HG03103 (cell line): ENCODE measurements around the gene LRRIQ1.
"Not testable (repeated sequence)": the region's sequence is repeated elsewhere in the genome, so short reads cannot be mapped to it uniquely, and the experiment has no call there.

ENCODE experiments used
- ATAC-seq: cut with Tn5 transposase; IDR thresholded peaks from one replicate; pipeline ENCODE4 v1.9.1; 2021; ENCODE audit warnings: low read depth; ENCODE audit not compliant: unreplicated experiment

Gene LRRIQ1

GRCh38 chr12:85188619-85189018, 152.5 kb downstream of the LRRIQ1 start:
- no peak for ATAC-seq

- no peak for ATAC-seq
These were observed 154.6 kb downstream of the LRRIQ1 start for GRCh38 chr12:85190728-85191127.

- ATAC-seq: not testable (repeated sequence)
These were observed 167.7 kb downstream of the LRRIQ1 start for GRCh38 chr12:85203809-85204208.

- ATAC-seq: no peak
These were observed 170.4 kb downstream of the LRRIQ1 start for GRCh38 chr12:85206543-85206942.

DNA sequence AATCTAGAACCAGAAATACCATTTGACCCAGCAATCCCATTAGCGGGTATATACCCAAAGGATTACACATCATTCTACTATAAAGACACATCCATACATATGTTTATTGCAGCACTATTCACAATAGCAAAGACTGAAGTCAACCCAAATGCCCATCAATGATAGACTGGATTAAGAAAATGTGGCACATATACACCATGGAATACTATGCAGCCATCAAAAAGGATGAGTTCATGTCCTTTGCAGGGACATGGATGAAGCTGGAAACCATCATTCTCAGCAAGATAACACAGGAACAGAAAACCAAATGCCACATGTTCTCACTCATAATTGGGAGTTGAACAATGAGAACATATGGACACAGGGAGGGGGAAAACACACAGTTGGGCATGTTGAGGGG, 188.2 kb downstream of the LRRIQ1 start:
- not testable (repeated sequence) for ATAC-seq

DNA sequence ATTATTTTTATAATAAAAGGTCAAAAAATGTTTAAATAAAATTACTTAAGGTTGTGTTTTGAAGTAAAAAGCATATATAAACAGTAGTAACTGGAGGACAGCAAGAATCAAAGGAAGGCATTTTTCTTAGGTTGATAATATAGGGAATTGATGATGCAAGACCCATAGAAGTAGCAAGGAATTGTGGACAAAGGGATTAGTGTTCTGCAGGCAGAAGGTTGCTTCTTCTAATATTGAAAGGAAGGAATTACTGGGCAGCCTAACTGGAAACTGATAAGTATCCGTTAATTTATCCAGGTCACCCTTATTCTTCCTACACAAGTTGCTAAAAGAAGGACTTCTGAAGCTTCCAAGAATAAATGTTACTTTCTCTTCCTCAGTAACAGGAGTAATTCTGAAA, 189.3 kb downstream of the LRRIQ1 start:
- no peak for ATAC-seq

GRCh38 chr12:85237327-85237726, 201.2 kb downstream of the LRRIQ1 start:
- no peak for ATAC-seq

- no peak for ATAC-seq
These were observed 208.4 kb downstream of the LRRIQ1 start for GRCh38 chr12:85244561-85244960.

DNA sequence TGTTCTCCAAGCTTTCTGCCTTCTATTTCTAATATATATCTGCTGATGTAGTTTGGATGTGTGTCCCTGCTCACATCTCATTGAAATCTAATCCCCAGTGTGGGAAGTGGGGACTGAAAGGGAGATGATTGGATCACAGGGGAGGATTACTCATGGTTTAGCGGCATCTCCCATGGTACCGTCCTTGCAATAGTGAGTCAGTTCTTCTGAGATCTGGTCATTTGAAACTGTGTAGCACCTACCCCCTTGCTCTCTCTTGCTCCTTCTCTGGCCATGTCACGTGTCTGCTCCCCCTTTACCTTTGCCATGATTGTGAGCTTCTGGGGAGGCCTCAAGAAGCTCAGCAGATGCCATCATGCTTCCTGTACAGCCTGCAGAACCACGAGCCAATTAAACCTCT, 217.7 kb downstream of the LRRIQ1 start:
- ATAC-seq: no peak

DNA sequence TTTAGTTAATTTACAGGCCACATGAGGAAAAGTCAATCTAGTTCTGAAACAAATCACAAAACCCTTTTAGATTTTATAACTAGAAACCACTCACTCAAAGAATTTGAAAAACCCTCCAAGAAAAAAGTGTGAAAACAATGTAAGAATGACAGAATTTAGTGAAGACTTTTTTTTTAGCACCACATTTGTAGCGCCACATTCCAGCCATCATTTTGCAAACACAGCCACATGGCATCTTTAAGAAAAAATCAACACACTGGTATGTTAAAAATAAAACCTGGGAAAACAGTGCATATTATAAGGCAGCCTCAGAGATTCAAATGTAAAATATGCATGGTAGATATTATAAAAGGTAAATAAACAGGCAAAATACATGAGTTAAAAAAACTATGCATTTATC, 221.5 kb downstream of the LRRIQ1 start:
- ATAC-seq: no peak

DNA sequence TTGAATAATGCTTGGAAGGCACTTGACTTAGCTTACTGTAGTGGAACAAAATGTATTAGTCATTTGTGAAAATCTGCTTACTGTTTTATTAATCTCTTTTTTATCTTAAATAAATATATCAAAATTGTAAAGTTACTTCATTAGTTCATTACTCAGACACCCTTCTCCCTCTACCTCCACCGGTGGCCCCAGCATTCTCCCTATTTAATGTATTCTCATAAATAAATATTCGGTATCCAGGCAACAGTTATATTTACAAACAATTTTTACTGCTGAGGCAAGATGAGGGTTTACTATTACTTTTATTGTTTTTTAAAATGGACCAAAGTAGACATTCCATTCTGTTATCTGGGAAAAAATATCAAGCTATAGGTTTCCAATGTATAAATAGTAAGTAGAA, 224.3 kb downstream of the LRRIQ1 start:
- no peak for ATAC-seq

DNA sequence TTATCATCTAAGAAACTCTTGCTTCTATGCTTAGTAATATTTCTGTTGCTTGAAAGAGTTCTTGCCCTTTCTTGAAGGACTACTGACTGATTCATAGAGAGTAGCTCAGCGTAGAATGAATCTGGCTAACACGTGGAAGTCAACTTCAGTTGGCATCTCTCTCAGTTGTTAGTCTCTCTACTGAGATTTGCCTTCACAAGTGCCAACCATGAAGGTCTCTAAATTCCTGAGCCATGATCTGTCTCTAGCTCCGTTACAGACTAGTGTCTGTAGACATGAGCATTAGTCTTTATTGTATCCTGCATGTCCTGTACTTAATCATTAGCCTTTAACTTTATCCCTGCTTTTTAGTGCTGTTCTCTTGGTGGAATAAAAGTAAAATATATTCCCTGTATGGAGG, 224.7 kb downstream of the LRRIQ1 start:
- no peak for ATAC-seq

- ATAC-seq: no peak
These were observed 230.2 kb downstream of the LRRIQ1 start for GRCh38 chr12:85266356-85266755.

GRCh38 chr12:85273381-85274314, 237.5 kb downstream of the LRRIQ1 start:
- ATAC-seq: peak; percentile 53

GRCh38 chr12:85274315-85274651, 238.1 kb downstream of the LRRIQ1 start:
- ATAC-seq: no peak

DNA sequence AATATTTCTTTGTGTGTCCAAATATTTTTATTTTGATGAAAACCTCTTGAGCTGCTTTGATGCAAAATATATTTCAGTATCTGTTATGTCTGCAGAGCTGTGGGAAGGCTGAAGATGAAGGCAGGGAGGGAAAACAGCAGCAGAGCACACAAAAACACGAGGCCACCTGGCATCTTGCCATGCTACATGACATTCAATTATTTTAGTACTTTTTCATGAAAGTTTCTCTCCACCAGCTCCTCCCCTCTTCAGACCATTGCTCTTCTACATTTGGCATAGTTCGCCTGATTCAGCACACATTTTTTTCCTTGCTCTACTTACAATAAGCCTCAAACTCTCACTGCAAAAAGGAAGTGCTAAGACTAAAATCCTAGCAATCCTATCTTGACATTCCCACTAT, 239.2 kb downstream of the LRRIQ1 start:
- no peak for ATAC-seq

- no peak for ATAC-seq
These were observed 241.0 kb downstream of the LRRIQ1 start for GRCh38 chr12:85277191-85277590.

DNA sequence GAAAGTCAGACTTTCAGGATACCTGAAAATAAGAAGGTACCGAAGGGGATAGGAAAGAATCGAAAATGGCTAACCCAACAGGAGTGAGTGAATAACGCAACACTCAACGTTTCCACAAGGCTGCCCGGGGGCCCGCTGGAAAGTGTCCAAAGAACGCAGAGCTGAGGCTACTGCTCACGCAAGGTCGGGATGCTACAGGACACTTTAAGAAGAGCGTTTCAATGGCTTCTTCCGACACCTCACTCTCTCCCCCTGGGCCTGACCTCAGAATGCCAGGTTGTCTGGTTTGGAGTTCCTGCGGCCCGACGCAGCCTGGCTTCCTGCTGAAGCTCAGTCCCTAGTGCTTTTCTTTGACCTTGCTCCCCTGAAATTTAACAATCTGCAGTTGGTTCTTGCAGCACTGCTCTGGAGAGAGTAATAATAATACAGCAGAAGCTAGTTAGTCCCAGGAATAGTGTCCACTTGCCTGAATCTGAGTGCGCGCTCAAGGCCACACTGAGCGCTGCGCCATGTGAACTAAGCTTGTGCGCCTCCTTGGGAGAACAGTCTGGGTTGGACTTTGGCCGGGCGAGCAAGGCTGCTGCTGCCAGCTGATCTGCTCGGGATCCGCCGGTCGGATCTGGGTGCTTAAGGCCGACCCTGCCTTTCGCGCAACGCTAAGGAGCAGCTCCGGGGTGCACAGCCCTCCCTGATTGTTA, 241.9 kb downstream of the LRRIQ1 start:
- ATAC-seq: no peak

DNA sequence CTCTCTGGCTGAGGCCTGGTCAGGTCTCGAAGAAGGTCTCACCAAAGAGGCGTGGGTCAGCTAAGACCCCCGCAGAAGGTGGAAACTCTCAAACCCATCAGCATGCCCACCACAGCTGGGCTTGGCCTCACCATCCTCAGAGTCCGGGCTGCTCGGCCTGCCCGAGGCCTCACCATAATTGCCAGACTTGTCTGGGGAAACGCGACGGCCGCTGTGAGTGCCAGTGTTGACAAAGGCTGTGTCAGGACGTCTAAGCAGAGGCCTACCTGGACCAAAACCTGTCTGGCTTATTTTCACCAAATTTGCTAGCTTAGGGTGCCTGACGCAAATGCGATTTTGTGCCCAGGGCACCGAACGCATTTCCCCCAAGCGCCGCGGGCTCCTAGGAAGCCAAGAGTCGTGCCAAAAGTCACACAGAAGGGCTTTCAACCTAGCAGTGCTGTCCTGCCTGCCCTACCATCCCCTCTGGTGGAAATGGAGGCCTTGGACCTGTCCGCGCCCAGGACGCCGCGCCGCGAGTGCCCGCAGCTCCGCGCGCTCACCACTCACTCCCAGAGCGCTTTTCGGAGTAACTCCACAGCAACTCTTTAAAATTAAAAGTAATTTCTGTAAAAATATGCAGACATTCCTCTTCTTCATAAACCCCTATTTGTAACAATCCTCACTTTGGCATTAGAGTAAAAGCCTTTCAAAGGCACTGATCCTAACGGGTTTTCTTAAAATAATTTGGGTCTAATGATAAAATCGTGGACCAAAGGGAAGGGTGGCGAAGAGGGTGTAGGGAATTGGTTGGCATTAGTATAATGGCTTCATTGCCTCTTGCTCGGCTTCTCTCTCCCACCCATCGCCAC, 242.7 kb downstream of the LRRIQ1 start:
- ATAC-seq: no peak

GRCh38 chr12:85279449-85280164, 243.5 kb downstream of the LRRIQ1 start:
- no peak for ATAC-seq
